Erythroblast (primary cell): Measurements from ENCODE around the gene SPAM1.

Experiments used
- GATA1 ChIP-seq: IDR thresholded peaks from 2 replicates; pipeline ENCODE4 v1.6.1; 2011; ENCODE audit warnings: low read depth, mild to moderate bottlenecking, control low read depth, low read length, moderate library complexity
- POLR2A ChIP-seq: IDR thresholded peaks from 2 replicates; pipeline ENCODE4 v1.6.1; 2011; ENCODE audit warnings: mild to moderate bottlenecking, low read length

DNA sequence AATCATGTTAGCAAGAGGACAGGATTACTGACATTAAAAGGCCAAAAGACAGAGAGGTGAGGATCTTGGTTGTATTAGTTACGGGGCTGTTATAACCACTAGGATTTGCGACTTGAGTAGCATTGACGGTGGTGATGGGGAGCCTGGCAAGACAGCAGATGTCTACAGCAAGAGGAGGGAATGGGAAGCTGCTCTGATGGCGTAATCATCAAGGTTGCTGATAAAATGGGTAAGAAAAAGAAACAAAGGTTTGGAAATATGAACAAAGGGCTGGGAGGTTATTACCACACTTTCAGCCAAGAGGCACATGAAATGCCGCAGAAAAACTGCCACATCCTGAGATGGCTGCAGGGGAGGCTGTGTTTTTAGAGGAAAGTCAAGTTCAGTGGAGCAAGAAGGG lies 73.9 kb downstream of the SPAM1 start:
- TF ChIP-seq POLR2A (no peak), GATA1 (no peak)
